IgD-negative memory B cell (primary cell): ENCODE measurements around the gene SAP130. TPM values are rescaled to one million over a fixed set of nuclear protein-coding genes. Genes with fewer than 3 reads are reported as not detected.

Source experiments
- H3K27ac Mint-ChIP-seq, 3 donors: one replicate each; pipeline ENCODE4 v1.8.0; 2020 to 2022; ENCODE audit warnings: mild to moderate bottlenecking in 3 of 3, mixed read lengths in 3 of 3, moderate library complexity in 1 of 3
- H3K27me3 Mint-ChIP-seq: one replicate; pipeline ENCODE4 v1.8.0; 2021; ENCODE audit warnings: mixed read lengths
- H3K36me3 Mint-ChIP-seq: one replicate; pipeline ENCODE4 v1.8.0; 2020; ENCODE audit warnings: mild to moderate bottlenecking, mixed read lengths
- H3K4me1 Mint-ChIP-seq, 3 donors: one replicate each; pipeline ENCODE4 v1.8.0; 2020 to 2022; ENCODE audit warnings: mixed read lengths in 3 of 3, mild to moderate bottlenecking in 1 of 3
- H3K4me3 Mint-ChIP-seq, 4 donors: one replicate each; pipeline ENCODE4 v1.8.0; 2020 to 2022; ENCODE audit warnings: mild to moderate bottlenecking in 4 of 4, mixed read lengths in 4 of 4, moderate library complexity in 3 of 4
- H3K9me3 Mint-ChIP-seq, 3 donors: one replicate each; pipeline ENCODE4 v1.8.0; 2020 to 2021; ENCODE audit warnings: mixed read lengths in 3 of 3, mild to moderate bottlenecking in 1 of 3
- polyA plus RNA-seq: library from polyadenylated mRNA; unstranded; fragments of 300-500 nt; fragmentation: Illumina TruSeq; gene quantifications from one replicate; pipeline ENCODE4 v1.2.3, GENCODE V29; 2021

Gene SAP130
- polyA plus RNA-seq, 1 donor from 2014 or later: 12.0 TPM

DNA sequence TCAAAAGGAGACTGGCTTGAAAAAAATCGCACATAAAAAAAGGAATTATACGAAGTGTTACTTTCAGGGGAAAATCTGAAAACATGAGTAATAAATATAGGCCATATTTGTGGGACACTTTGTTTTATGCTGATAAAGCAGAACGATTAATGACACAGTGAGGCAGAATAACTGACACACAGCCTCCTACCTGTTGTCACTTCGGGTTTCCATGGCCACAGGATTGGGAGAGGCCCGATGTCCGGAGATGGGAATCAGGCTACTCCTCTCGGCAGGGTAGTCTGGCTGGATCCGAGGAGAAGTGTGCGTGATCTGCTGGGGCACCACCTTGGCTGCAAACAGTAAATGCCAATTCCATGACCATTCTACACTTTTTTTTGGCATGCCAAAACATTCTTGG, 31.7 kb downstream of the SAP130 start:
- Mint-ChIP-seq H3K4me1 (no peaks in the 10 kb centered on the region), H3K9me3 (no peaks in the 10 kb centered on the region), H3K27ac (no peak overlapping the region), H3K27me3 (no peaks in the 10 kb centered on the region), H3K36me3 (peaks cover 20% of the 10 kb centered on the region), H3K4me3 (no peak overlapping the region)

DNA sequence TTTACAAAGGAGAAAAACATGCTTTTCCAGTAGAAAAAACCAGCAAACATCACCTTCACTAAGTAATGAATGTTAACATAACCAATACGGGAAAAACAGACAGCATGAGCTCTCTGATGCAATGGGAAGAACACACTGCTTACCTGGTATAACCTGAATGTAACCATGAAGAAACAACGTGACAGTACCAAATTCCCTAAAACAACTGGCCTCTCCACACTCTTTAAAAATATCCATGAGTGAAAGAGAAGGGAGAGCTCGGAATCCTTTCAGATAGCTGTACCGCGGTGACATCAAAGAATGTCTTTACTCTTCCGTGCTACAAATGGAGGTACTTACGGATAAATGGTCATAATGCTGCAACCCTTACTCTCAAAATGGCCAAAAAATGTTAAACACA, 32.1 kb downstream of the SAP130 start:
- Mint-ChIP-seq H3K4me3 (no peak overlapping the region), H3K9me3 (no peaks in the 10 kb centered on the region), H3K27ac (no peak overlapping the region), H3K36me3 (peaks cover 20% of the 10 kb centered on the region), H3K27me3 (no peaks in the 10 kb centered on the region), H3K4me1 (no peaks in the 10 kb centered on the region)

DNA sequence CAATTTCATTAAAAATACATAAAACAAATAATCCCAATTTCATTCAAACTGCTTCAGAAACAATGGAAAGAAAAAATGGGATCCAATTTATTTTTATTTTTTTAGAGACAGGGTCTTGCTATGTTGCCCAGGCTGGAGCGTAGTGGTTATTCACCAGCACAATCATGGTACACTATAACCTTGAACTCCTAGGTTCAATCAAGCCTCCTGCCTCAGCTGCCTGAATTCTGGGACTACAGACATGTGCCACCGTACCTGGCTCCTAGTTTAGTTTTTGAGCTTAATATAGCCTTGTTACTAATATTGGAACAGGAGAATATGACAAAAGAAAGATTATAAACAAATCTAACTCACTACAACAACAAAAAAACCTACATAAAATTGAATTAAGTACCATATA, 34.2 kb downstream of the SAP130 start:
- no peak overlapping the region for H3K27ac Mint-ChIP-seq
- H3K9me3 Mint-ChIP-seq: no peaks in the 10 kb centered on the region
- no peaks in the 10 kb centered on the region for H3K27me3 Mint-ChIP-seq
- H3K4me3 Mint-ChIP-seq: no peak overlapping the region
- no peaks in the 10 kb centered on the region for H3K4me1 Mint-ChIP-seq
- H3K36me3 Mint-ChIP-seq: peaks cover 16% of the 10 kb centered on the region

DNA sequence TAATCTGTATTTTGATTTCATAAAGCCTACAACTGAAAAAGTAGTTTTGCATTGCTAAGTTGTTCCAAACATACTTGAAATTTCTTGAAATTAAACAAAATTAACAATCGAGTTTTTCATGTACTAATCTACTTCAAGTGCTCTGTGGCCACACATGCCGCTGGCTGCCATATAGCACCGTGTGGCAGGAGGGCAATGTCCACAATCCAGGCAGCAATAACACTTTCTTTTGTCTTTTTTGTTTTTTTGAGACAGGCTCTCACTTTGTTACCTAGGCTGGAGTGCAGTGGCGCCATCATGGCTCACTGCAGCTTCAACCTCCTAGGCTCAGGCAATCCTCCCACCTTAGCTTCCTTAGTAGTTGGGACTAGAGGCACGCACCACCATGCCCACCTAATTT, 36.1 kb downstream of the SAP130 start:
- H3K4me1 Mint-ChIP-seq: no peaks in the 10 kb centered on the region
- H3K27me3 Mint-ChIP-seq: no peaks in the 10 kb centered on the region
- H3K9me3 Mint-ChIP-seq: no peaks in the 10 kb centered on the region
- no peak overlapping the region for H3K27ac Mint-ChIP-seq
- peaks cover 22% of the 10 kb centered on the region for H3K36me3 Mint-ChIP-seq
- H3K4me3 Mint-ChIP-seq: no peak overlapping the region

DNA sequence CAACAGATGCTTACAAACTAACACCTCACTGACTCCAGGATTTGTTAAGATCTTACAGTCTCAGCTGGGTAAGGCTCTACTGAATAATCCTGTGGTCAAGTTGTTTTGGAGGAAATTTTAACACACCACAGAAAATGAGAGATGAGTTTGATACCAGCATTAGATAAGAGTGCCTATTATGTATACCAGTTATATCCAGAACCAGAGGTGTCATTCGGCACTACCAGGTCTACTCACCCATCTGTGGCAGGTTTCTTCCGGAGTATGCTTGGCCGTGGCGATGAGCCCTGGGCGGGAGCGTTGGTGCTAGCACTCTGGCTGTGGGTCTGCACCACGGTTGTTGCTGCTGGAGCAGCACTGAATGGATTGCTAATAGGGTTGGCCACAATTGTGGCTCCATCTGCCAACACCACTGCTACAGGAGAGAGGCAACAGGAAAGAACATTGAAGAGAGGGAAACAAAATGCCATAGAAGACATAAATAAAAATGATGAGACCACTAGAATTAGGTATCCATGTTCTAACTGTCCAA, 41.2 kb downstream of the SAP130 start:
- Mint-ChIP-seq H3K4me1 (peaks cover 0 to 4% (median 0%) of the 10 kb centered on the region in 3 donors), H3K27me3 (no peaks in the 10 kb centered on the region), H3K9me3 (no peaks in the 10 kb centered on the region), H3K4me3 (no peak overlapping the region), H3K27ac (no peak overlapping the region), H3K36me3 (peaks cover 18% of the 10 kb centered on the region)

DNA sequence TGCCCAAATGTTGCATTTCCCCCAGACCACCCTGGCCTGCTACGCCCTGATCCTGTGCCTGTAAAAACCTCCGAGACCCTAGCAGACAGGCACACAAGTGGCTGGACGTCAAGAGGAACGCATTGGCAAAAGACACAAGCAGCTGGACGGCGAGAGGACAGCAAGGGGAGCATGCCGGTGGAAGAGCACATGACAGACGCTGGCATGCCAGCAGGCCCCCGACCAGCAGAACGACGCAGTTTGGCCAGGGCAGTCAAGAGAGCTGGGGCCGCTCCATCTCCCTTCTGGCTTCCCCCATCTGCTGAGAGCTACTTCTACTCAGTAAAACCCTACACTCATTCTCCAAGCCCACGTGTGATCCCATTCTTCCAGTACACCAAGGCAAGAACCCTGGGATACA, 42.1 kb downstream of the SAP130 start:
- no peaks in the 10 kb centered on the region for H3K27me3 Mint-ChIP-seq
- peaks cover 0 to 4% (median 0%) of the 10 kb centered on the region in 3 donors for H3K4me1 Mint-ChIP-seq
- no peaks in the 10 kb centered on the region for H3K9me3 Mint-ChIP-seq
- H3K27ac Mint-ChIP-seq: no peak overlapping the region
- peaks cover 16% of the 10 kb centered on the region for H3K36me3 Mint-ChIP-seq
- H3K4me3 Mint-ChIP-seq: no peak overlapping the region

DNA sequence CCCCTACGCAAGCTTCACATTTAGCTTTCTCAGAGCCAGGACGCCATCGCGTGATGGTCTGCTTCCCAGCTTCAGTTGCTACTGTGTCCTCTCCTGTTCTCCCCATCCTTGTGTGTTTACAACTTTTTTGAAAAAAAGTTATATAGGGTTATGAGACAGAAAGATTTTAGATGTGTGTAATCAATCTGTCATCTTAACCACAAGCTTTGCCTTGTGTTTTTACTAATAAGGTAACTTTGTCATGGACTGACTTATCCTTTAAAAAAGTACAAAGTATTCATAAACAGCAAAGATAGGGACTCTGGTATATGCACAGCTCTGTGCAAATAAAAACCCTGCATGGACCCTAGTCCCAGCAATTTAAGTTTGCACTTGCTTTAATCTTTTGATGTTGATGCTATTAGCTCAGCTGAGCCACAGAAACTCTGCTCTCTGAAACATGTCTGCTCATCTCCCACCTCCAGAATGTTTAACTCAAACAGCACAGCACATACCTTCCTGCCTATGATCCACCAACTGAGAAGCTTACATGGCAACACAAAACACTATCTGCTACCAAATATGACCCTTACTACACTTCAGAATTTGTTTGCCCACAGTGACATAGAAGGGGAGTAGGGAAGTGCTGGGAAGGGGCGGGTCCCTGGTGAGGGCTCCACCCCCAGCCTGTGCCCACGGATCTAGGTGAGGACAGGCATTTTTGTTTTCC, 42.7 kb downstream of the SAP130 start:
- Mint-ChIP-seq H3K4me3 (no peak overlapping the region), H3K4me1 (peaks cover 0 to 4% (median 0%) of the 10 kb centered on the region in 3 donors), H3K27me3 (no peaks in the 10 kb centered on the region), H3K9me3 (no peaks in the 10 kb centered on the region), H3K36me3 (peaks cover 15% of the 10 kb centered on the region), H3K27ac (no peak overlapping the region)

DNA sequence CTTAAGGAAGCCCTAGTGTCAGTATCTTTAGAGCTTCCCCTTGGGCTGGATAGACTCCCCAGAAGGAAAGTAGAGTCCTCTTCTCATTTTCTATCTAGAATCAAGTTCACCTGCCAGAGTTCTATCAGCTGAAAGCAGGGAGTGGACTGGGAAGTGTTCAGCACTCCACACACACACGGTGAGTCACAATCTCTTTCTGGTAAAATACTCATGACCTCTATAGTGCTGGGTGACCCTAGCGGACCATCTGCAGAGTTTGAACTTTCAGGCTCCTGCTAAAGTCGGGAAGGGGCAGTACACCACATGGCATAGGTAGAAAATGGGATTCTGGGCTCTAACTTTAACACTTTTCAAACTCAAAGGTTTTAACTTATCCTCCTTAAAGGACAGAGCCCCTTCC, 43.3 kb downstream of the SAP130 start:
- Mint-ChIP-seq H3K4me3 (no peak overlapping the region), H3K36me3 (peaks cover 14% of the 10 kb centered on the region), H3K27ac (no peak overlapping the region), H3K4me1 (peaks cover 0 to 4% (median 0%) of the 10 kb centered on the region in 3 donors), H3K9me3 (no peaks in the 10 kb centered on the region), H3K27me3 (no peaks in the 10 kb centered on the region)

DNA sequence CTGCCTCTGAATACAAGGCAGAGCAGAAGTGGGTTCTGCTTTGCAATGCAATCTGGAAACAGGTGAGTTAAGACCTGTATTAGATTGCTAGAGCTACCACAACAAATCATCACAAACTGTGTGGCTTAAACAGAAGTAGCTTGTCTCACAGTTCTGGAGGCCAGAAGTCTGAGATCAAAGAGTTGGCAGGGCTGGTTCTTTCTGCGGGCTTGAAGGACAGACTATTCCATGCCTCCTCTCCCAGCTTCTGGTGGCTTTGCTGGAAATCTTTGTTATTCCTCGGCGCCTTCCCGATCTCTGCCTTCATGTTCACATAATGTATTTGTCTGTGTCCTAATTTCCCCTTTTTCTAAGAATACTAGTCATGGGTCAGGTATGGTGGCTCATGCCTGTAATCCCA, 58.4 kb downstream of the SAP130 start:
- Mint-ChIP-seq H3K4me1 (peaks cover 0 to 4% (median 0%) of the 10 kb centered on the region in 3 donors), H3K9me3 (peaks cover 0 to 2% (median 0%) of the 10 kb centered on the region in 3 donors), H3K36me3 (peaks cover 10% of the 10 kb centered on the region), H3K27ac (no peak overlapping the region), H3K4me3 (no peak overlapping the region), H3K27me3 (no peaks in the 10 kb centered on the region)

DNA sequence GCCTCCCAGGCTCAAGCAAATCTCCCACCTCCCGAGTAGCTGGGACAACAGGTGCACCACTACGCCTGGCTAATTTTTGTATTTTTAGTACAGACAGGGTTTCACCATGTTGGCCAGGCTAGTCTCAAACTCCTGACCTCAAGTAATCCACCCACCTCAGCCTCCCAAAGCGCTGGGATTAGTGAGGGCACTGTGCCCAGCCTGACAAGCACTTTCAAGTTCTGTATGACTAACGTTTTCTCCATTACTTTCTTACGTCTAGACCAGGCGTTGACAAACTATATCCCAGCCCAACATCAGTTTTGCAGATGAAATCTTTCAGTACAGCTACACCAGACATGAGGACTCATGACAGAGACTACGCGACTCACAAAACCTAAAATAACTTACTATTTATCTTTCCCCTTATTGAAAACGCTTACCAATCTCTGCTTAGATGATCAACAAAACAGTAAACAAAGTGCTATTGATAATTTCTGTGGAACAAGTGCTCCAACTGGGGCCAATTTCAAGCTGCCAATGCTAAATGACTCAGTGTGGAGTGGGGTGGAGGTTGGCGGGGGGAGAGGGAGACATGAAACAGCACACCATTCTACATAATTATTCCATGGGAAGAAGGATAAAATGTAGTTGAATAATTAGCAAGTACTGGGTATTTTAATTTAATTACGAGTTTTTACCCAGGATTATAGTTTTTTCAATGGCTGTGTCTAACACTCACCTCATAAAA, 59.1 kb downstream of the SAP130 start:
- H3K4me3 Mint-ChIP-seq: no peak overlapping the region
- H3K36me3 Mint-ChIP-seq: peaks cover 10% of the 10 kb centered on the region
- no peaks in the 10 kb centered on the region for H3K27me3 Mint-ChIP-seq
- peaks cover 0 to 2% (median 0%) of the 10 kb centered on the region in 3 donors for H3K9me3 Mint-ChIP-seq
- H3K4me1 Mint-ChIP-seq: peaks cover 0 to 1% (median 0%) of the 10 kb centered on the region in 3 donors
- no peak overlapping the region for H3K27ac Mint-ChIP-seq

DNA sequence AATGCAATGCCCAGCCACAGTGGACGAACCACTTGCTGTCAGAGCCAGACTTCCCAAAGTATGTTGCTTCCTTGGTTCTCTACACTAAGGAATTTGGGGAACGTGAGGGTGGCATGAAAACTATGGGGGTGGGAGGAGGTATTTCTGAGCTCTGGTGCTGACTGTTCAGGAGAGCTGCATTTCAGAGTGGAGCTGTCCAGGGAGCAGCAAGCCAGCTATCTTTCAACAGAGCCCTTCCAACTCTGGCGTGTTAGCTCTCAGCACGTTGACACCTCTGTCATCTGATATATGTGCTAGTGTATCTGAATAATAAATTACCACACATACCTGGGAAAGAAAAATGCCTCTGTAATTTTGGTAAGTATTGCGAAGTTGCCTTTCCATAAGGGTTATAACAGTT, 66.1 kb downstream of the SAP130 start:
- peaks cover 25% of the 10 kb centered on the region for H3K36me3 Mint-ChIP-seq
- H3K27ac Mint-ChIP-seq: peak overlapping the region in 1 of 3 donors; percentile 28
- no peaks in the 10 kb centered on the region for H3K27me3 Mint-ChIP-seq
- H3K4me1 Mint-ChIP-seq: no peaks in the 10 kb centered on the region
- no peaks in the 10 kb centered on the region for H3K9me3 Mint-ChIP-seq
- no peak overlapping the region for H3K4me3 Mint-ChIP-seq

DNA sequence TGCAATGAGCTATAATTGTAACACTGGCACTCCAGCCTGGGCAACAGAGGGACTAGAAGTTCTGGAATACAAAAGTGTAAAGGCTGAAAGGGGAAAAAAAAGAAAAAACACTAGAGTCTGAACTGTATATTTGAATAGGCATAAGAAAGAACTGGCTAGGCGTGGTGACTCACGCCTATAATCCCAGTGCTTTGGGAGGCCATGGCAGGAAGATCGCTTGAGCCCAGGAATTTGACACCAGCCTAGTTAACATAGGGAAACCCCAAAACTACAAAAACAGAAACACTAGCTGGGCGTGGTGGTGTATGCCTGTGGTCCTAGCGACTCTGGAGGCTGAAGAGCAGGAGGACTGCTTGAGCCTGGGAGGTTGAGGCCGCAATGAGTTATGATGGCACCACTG, 70.6 kb downstream of the SAP130 start:
- Mint-ChIP-seq H3K27ac (no peak overlapping the region), H3K27me3 (no peaks in the 10 kb centered on the region), H3K36me3 (peaks cover 20% of the 10 kb centered on the region), H3K9me3 (no peaks in the 10 kb centered on the region), H3K4me3 (no peak overlapping the region), H3K4me1 (peaks cover 0 to 3% (median 0%) of the 10 kb centered on the region in 3 donors)

DNA sequence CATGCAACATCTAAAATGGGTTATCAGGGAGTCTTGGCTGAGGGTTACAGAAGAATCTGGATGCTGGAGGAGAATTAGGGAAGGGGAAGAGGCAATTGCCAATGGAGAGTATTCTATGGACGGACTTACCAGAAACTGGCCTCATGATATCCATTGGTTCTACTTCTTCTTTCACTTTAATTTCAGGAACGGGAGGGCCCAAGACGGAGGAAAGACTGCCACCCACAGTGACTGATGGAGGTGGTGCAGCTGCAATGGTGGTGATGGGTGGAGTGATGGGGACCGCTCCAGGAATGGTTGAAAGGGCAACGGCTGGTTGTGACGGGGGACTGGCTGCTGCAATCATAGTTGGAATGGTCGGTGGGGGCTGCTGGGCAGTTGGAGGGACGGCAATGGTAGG, 73.0 kb downstream of the SAP130 start:
- no peaks in the 10 kb centered on the region for H3K27me3 Mint-ChIP-seq
- no peaks in the 10 kb centered on the region for H3K9me3 Mint-ChIP-seq
- peaks cover 8 to 11% (median 10%) of the 10 kb centered on the region in 3 donors for H3K4me1 Mint-ChIP-seq
- no peak overlapping the region for H3K4me3 Mint-ChIP-seq
- no peak overlapping the region for H3K27ac Mint-ChIP-seq
- H3K36me3 Mint-ChIP-seq: peaks cover 9% of the 10 kb centered on the region

DNA sequence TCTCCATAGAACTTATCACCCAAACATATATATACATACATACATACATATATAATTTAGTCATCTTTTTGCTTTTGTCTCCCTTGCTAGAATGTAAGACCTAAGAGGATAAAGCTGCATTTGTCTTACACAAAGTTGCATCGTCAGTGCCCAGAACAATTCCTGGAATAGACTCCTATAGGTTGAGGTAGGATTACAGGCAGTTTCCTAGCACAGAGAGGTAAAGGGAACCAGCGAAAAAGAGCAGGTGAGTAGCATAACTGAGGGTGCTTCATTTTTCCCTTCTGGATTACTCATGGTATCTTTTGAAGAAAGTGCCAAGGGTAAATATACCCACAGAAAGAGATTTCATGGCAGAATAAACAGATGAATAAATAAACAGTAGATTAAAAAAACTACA, 74.0 kb downstream of the SAP130 start:
- H3K4me1 Mint-ChIP-seq: peaks cover 8 to 11% (median 10%) of the 10 kb centered on the region in 3 donors
- no peak overlapping the region for H3K27ac Mint-ChIP-seq
- no peaks in the 10 kb centered on the region for H3K27me3 Mint-ChIP-seq
- peaks cover 5% of the 10 kb centered on the region for H3K36me3 Mint-ChIP-seq
- H3K4me3 Mint-ChIP-seq: no peak overlapping the region
- no peaks in the 10 kb centered on the region for H3K9me3 Mint-ChIP-seq

DNA sequence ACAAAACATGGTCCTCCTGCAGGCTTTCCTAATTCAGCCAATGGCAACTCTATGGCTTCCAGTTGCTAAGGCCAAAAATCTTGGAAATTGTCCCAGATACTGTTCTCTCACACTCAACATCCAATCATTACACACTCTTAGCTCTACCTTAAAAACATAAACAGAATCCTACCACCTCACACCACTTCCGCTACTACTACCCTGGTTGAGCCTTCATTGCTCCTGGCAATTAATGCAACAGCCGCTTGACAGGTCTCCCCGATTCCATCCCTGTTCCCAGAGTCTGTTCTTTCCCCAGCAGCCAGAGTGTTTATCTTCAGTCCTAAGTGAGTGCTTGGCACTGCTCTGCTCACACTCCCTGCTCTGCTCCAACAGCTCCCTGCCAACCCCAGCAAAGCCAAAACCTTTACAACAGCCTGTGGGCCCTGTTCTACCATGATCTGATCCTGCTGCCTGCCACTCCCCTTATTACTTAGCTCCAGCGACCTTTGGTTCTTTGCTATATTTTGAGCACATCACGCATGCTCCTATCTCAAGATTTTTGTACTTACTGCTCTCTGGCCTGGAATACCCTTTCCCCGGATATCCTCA, 74.6 kb downstream of the SAP130 start:
- Mint-ChIP-seq H3K4me1 (peaks cover 8 to 11% (median 10%) of the 10 kb centered on the region in 3 donors), H3K27me3 (no peaks in the 10 kb centered on the region), H3K36me3 (peaks cover 5% of the 10 kb centered on the region), H3K27ac (no peak overlapping the region), H3K9me3 (no peaks in the 10 kb centered on the region), H3K4me3 (no peak overlapping the region)
